Ectodermal cell (in vitro differentiated cells): ENCODE measurements around the gene TMEM213.

ENCODE experiments used
- H3K27ac ChIP-seq: 2 replicates; pipeline ENCODE4 v1.7.0; 2013; ENCODE audit warnings: mild to moderate bottlenecking, low read depth, low read length; ENCODE audit not compliant: insufficient read depth, poor library complexity, severe bottlenecking
- H3K27me3 ChIP-seq: 2 replicates; pipeline ENCODE4 v1.7.0; 2013; ENCODE audit warnings: mild to moderate bottlenecking, low read length; ENCODE audit not compliant: insufficient read depth, control insufficient read depth, poor library complexity, severe bottlenecking
- H3K36me3 ChIP-seq: one replicate; pipeline ENCODE4 v1.7.0; 2013; ENCODE audit warnings: low read length; ENCODE audit not compliant: control insufficient read depth, insufficient read depth
- H3K4me1 ChIP-seq: one replicate; pipeline ENCODE4 v1.7.0; 2013; ENCODE audit warnings: low read length; ENCODE audit not compliant: control insufficient read depth, insufficient read depth
- H3K4me3 ChIP-seq: 2 replicates; pipeline ENCODE4 v1.7.0; 2013; ENCODE audit warnings: low read depth, low read length, control low read depth; ENCODE audit not compliant: insufficient read depth
- H3K9me3 ChIP-seq: 2 replicates; pipeline ENCODE4 v1.7.0; 2013; ENCODE audit warnings: mild to moderate bottlenecking, low read length, moderate library complexity; ENCODE audit not compliant: control insufficient read depth
- WGBS, 2 experiments: methylation state at CpG; one replicate each; pipeline ENCODE4 v1.1.7; 2013; ENCODE audit warnings: missing lambda C conversion rate in 2 of 2; 5-methylcytosine and 5-hydroxymethylcytosine counted together

TMEM213 gene

DNA sequence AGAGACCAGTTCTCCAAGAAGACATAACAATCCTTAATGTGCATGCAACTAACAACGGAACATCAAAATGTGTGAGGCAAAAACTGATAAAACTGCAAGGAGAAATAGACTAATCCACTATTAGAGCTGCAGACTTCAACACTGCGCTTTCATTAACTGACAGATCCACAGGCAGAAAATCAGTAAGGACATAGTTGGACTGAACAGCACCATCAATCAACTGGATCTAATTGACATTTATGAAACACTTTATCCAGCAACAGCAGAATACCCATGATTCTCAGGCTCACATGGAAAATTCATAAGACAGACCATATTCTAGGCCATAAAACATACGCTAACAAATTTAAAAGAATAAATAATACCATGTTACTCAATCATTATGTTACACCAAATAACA is 21.8 kb downstream of the TMEM213 start:
- Histone ChIP-seq H3K36me3 (no peaks in the 10 kb centered on the region), H3K27ac (no peak overlapping the region), H3K4me1 (no peaks in the 10 kb centered on the region), H3K9me3 (no peaks in the 10 kb centered on the region), H3K27me3 (no peaks in the 10 kb centered on the region), H3K4me3 (no peak overlapping the region)
- 95 to 99% methylated on average over 3 of the region's 3 CpGs for WGBS, 2 experiments

DNA sequence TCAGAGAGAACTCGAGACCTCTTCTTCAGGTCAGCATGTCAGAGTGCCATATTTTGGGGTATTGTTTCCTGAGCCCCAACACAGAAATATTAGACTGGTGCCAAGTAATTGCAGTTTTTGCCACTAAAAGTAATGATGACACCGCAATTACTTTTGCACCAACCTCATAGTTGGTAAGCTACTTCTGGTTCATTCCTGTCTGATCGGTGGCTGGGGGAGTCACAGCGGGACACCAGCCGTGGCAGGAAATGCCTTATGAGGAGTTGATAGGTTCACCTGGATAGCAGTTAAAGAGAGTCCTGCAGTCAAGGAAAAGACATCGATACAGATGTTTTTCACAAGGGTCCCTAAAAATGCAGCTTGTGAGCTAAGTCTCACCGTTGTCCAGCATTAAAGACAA is 24.1 kb downstream of the TMEM213 start:
- no peaks in the 10 kb centered on the region for H3K4me1 ChIP-seq
- H3K9me3 ChIP-seq, result no peaks in the 10 kb centered on the region
- 92 to 94% methylated on average over 7 of the region's 7 CpGs for WGBS, 2 experiments
- H3K27me3 ChIP-seq, result no peaks in the 10 kb centered on the region
- no peak overlapping the region for H3K4me3 ChIP-seq
- H3K27ac ChIP-seq, result no peak overlapping the region
- no peaks in the 10 kb centered on the region for H3K36me3 ChIP-seq

DNA sequence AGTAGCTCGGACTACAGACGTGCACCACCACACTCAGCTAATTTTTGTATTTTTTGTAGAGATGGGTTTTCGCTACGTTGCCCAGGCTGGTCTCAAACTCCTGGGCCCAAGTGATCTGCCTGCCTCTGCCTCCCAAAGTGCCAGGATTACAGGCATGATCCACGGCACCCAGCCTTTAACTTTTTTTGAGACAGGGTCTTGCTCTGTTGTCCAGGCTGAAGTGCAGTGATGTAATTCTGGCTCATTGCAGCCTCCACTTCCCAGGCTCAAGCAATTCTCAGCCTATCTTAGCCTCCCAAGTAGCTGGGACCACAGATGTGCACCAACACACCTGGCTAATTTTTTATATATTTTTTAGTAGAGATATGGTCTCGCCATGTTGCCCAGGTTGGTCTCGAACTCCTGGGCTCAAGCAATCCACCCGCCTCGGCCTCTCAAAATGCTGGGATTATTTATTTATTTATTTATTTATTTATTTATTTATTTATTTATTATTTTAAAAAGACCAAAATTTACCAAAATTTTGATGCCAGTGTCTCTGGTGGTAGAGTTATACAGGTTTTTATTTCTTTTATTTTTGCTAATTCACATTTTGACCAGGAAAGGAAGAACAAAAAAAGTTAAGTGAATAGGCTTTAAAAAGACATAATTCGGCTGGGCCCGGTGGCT is 25.2 kb downstream of the TMEM213 start:
- 86 to 89% methylated on average over 7 to 9 of the region's 11 CpGs for WGBS, 2 experiments

DNA sequence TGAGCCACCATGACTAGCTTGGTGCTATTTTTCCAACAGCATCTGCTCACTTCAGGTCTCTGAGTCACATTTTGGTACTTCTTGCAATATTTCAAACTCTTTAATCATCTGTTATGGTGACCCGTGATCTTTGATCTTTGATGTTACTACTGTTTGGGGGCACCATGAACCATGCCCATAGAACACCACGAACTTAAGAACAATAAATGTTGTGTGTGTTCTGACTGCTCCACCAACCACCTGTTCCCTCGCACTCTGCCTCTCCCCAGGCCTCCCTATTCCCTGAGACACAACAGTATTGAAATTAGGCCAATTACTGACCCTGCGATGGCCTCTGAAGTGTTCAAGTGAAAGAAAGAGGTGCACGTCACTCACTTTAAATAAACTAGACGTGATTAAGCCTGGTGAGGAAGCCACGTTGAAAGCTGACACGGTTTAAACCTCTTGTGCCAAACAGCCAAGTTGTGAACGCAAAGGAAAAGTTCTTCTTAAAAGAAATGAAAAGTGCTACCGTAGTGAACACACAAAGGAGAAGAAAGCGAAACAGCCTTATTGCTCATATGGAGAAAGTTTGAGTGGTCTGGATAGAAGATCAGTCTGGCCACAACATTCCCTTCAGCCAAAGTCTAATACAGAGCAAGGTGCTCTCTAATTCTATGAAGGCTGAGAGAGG is 27.4 kb downstream of the TMEM213 start:
- Histone ChIP-seq H3K9me3 (no peaks in the 10 kb centered on the region), H3K27me3 (no peaks in the 10 kb centered on the region), H3K4me1 (no peaks in the 10 kb centered on the region), H3K27ac (no peak overlapping the region), H3K36me3 (no peaks in the 10 kb centered on the region), H3K4me3 (no peak overlapping the region)
- 93 to 98% methylated on average over 11 of the region's 11 CpGs for WGBS, 2 experiments

More for the DNA sequence above, 25.2 kb downstream of the TMEM213 start:
- no peaks in the 10 kb centered on the region for H3K9me3 ChIP-seq
- H3K27me3 ChIP-seq, result no peaks in the 10 kb centered on the region
- H3K27ac ChIP-seq, result no peak overlapping the region
- no peaks in the 10 kb centered on the region for H3K36me3 ChIP-seq
- no peak overlapping the region for H3K4me3 ChIP-seq
- no peaks in the 10 kb centered on the region for H3K4me1 ChIP-seq

- Histone ChIP-seq H3K4me3 (no peak overlapping the region), H3K36me3 (no peaks in the 10 kb centered on the region), H3K27me3 (no peaks in the 10 kb centered on the region), H3K9me3 (no peaks in the 10 kb centered on the region), H3K27ac (no peak overlapping the region), H3K4me1 (no peaks in the 10 kb centered on the region)
- WGBS, 2 experiments, result 100% methylated on average over 2 of the region's 2 CpGs; no CpG with 5 or more reads in 1 of the 2 experiments
Observed at GRCh38 chr7:138828302-138828701, 30.5 kb downstream of the TMEM213 start.

DNA sequence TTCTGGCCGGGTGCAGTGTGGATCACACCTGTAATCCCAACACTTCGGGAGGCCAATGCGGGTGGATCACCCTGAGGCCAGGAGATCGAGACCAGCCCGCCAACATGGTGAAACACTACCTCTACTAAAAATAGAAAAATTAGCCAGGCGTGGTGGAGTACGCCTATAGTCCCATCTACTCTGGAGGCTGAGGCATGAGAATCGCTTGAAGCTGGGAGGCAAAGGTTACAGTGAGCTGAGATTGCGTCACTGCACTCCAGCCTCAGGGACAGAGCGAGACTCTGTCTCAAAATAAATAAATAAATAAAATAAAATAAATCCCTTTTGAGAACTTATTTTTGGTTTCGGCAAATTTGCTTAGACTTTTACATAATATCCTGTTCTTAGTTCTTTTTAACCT is 31.5 kb downstream of the TMEM213 start:
- Histone ChIP-seq H3K9me3 (no peaks in the 10 kb centered on the region), H3K27ac (no peak overlapping the region), H3K27me3 (no peaks in the 10 kb centered on the region), H3K4me1 (no peaks in the 10 kb centered on the region), H3K4me3 (no peak overlapping the region), H3K36me3 (no peaks in the 10 kb centered on the region)
- WGBS, 2 experiments, result 94 to 96% methylated on average over 9 to 11 of the region's 11 CpGs

DNA sequence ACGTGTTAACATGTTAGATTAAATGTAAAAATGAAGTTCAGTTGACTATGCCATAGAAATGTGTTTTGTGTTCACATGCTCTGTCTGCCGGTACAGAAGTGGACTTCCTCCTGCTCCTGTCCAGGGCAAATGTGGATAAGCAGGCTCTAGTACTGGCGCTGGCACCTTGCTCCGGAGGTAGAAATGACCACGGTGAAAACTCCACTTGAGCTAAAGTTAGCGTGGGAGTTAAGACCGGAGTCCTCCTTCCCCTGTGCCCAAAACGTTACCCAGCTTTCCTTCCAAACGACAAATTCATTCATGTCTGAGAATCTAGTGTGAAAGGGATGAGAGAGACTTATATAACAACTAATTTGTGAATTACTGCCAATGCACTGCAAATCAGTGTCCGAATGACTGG is 35.2 kb downstream of the TMEM213 start:
- Histone ChIP-seq H3K4me1 (no peaks in the 10 kb centered on the region), H3K27ac (no peak overlapping the region), H3K36me3 (peaks cover 11% of the 10 kb centered on the region), H3K27me3 (no peaks in the 10 kb centered on the region), H3K9me3 (no peaks in the 10 kb centered on the region), H3K4me3 (no peak overlapping the region)
- WGBS, 2 experiments, result 94 to 96% methylated on average over 10 of the region's 10 CpGs

- no peaks in the 10 kb centered on the region for H3K9me3 ChIP-seq
- no peak overlapping the region for H3K4me3 ChIP-seq
- H3K4me1 ChIP-seq, result no peaks in the 10 kb centered on the region
- no peak overlapping the region for H3K27ac ChIP-seq
- 89 to 90% methylated on average over 5 of the region's 5 CpGs for WGBS, 2 experiments
- no peaks in the 10 kb centered on the region for H3K27me3 ChIP-seq
- H3K36me3 ChIP-seq, result peaks cover 11% of the 10 kb centered on the region
Observed at GRCh38 chr7:138833596-138833995, 35.8 kb downstream of the TMEM213 start.

DNA sequence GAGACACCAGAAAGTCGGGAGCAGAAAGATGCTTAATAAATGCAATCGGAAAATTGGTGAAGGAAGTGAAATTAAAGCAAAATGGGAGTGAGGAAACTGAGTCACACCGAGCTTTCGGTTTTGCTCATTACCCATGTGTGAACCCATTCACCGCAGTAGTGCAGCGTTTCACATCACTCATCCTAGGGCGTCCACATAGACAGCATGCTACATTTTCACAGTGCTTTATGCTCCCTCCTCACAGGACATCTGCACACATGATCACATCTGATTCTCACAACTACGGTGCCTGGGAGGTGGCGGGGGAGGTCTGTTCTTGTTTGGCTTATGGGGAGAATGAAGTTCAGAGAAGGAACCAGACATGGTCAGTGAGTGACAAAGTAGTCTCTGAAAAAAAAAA is 36.8 kb downstream of the TMEM213 start:
- Histone ChIP-seq H3K4me1 (no peaks in the 10 kb centered on the region), H3K27ac (no peak overlapping the region), H3K9me3 (no peaks in the 10 kb centered on the region), H3K27me3 (no peaks in the 10 kb centered on the region), H3K36me3 (peaks cover 11% of the 10 kb centered on the region), H3K4me3 (no peak overlapping the region)
- 94 to 96% methylated on average over 8 to 9 of the region's 9 CpGs for WGBS, 2 experiments

DNA sequence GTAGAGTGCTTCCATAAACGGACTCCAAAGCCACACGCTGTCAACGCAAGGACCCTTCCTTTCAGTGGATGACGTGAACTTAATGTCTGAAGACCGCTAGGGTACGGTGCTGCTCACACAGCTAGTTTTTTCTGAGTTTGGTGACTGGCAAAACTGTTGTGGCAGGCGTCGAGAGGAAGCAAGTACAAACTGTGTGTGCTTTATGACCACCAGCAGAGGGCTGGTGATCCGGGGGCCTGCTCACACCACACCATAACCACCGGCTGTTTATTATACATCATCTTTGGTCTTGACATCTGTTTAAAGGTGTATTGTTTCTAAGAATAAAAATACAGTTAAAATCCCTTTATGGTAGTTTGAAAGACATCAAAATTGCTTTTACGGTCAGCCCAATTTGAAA is 37.3 kb downstream of the TMEM213 start:
- H3K27ac ChIP-seq, result no peak overlapping the region
- WGBS, 2 experiments, result 94 to 96% methylated on average over 10 of the region's 11 CpGs
- no peaks in the 10 kb centered on the region for H3K4me1 ChIP-seq
- H3K9me3 ChIP-seq, result no peaks in the 10 kb centered on the region
- no peaks in the 10 kb centered on the region for H3K27me3 ChIP-seq
- peaks cover 11% of the 10 kb centered on the region for H3K36me3 ChIP-seq
- H3K4me3 ChIP-seq, result no peak overlapping the region
